Anterior cingulate cortex (tissue), 58 donors: Measurements from ENCODE around the gene RSU1.

Experiments used
- DNase-seq, 58 donors: peaks; one replicate each; lab custom pipeline; 2025; lab: John Stamatoyannopoulos, UW

The RSU1 gene

DNA sequence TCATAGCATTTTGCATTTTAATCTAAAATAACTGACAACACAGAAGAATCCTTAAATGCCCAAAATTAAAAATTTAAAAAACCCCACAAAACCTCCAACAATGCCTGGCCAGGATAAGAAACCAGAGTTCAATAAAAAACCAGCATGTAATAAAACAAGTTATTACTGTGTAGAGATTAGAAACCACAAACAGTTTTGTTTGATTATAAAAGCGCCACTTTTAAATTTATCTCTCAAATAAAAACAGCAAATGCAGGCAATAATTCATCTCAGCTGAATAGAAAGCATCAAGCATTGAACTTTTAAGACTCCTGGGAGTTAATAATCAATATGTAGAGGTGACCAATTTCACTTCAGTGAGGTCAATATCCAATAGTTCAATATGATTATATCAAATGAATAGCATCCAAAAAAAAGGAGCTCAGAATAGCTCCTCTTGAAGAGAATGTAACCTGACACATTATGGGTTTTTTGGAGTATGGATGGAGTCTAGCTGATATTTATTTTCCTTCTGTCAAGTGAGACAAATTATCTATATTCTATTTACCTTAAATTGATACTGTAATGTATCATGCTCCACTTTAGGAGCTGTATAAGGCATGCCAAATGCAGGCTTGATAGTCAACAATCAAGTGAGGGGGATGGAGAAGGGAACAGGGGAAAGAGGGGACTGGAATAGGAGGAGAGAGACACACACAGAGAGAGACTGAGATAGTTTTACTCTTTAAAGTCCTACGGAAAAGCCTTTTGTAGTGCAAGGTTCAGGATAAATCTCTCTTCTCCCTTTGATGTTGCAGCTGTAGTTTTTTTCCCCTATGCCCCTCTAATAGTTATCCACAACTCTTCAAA is 130.9 kb downstream of the RSU1 start:
- DNase-seq = no peak

GRCh38 chr10:16685551-16685950 is 131.7 kb downstream of the RSU1 start:
- DNase-seq = no peak

DNA sequence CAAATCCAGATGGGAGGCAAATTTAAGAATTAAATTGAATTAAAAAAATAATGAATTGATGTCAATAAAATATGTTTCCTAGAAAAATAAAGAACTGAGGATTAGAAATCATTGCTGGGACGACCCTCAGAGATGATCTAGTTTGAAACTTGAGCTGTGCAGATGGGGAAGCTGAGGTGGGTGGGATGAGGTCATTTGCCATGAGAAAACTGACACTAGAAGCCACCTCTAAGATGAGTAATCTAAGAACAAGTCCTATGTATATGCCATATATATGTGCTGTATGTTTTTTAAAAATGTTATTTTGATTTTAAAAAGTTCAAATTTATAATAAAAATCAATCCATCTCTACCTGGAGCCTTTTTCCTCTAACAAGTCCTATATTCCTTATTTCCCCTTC is 135.7 kb downstream of the RSU1 start:
- DNase-seq = no peak

GRCh38 chr10:16679511-16679910 is 137.7 kb downstream of the RSU1 start:
- no peak for DNase-seq

DNA sequence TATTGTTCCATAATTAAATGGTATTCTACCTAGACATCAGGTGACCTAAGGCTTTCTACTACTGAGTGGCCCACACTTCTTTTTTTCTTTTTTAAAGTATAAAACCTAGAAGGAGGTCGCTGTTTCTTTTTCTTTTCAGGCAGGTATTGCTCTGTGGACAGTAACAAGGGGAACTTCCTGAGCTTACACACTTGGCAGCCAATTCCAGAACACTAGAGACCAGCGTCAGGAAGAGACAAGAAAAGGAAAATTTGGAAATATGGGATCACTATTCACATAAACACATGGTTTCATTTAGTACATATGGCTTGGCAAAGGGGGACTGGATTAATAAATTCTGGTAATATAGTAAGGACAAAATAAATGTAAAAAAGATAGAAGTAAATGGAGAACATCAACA is 141.9 kb downstream of the RSU1 start:
- DNase-seq = no peak

DNA sequence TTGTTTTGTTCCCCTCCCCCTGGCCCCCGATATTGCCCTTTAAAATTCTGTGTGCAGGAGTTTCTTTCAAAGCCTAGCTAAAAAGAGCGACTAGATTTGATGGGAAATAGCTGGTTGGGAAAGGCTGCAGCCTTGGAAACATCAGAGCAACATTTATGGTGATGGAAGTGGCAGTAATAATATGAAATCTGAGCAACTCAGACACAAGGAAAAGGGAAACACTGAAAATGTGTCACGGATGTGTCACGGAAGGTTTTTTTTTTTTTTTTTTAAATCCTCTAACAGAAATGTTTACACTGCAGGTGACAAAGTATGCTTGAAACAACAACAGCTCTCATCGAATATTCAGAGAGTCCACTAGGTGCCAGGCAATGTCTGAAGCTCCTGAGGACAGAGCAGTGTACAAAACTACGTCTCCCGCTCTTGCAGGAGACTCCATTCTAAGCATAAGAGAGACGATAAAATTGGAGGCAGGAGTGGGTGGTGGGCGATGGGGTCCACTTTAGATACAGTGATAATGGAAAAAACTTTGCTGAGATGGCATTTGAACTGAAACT is 143.0 kb downstream of the RSU1 start:
- DNase-seq = no peak

DNA sequence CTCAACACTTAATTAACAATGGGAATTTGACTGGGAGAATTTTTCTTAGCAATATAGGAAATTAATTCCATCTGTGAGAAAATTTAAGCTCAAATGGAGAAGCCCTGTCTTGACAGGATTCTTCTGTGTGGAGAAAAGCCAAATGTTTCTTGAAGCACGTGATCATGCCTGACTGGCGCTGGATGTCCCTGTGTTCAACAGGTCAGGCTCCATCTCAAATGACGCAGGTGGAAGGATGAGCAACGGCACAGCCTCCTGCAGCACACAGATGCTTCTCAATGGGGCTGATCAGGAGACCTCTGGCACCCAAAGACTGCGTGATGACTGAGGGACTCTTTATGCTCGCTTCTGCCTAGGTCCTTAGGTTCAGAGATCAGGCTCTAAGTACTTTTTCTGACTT is 143.8 kb downstream of the RSU1 start:
- no peak for DNase-seq

DNA sequence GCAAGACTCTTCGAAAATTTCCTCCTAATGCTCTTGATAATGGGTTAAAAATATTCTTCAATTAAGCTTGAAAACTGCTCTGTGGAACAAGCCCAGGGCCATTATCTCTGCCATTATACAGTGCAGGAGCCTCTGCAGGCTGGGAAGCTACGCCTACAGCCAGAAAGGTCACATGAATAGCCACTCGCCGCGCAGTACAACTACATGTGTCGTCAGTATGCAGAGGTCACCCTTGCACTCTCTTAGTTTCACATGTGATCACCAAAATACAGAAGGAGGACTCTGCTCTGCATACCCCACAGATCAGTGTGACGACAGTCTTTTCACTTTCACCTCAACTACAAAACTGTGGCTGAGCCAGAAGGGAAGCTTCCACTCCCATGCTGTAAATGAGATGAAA is 153.8 kb downstream of the RSU1 start:
- no peak for DNase-seq

DNA sequence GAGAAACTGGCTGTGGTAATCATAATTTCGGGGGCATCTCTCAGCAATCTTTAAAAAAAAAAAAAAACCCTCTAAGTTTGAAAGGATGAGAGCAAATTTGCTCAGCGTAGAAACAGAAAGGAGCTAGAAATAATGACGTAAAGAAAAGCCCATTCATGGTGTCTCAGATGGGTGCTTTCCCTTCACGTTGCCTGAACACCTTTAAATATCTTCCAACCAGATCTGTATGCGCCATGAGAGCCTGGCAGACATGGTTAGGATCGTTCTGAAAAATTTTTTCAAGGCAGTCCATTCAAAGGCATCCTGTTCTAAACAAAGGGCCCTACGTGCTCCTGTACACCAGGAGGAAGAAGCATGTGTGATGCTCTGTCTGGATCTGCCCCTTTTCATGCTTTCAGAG is 154.3 kb downstream of the RSU1 start:
- DNase-seq = no peak

- no peak for DNase-seq
Observed at GRCh38 chr10:16656895-16657294, 160.3 kb downstream of the RSU1 start.

- DNase-seq = peak in 1 of 58 donors; percentile 1
Observed at GRCh38 chr10:16653224-16653623, 164.0 kb downstream of the RSU1 start.

GRCh38 chr10:16652154-16652553 is 165.1 kb downstream of the RSU1 start:
- DNase-seq = no peak

DNA sequence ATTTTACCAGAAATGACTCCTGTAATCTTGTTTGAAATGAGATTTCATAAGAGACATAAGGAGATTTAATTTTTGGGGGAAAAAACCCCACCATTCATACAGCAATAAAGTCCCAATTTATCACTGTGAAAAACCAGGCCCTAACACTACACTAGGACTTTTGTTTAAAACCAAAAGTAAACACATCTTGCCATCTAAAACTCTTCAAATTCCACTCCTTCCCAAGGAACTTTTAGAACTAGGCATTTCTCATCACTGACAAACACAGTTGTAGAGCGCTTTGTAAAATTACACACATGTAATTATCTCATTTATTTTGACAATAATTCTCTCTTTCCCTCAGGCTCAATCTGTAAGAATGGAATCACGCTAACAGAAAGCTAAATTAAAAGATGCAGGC is 167.5 kb downstream of the RSU1 start:
- no peak for DNase-seq

DNA sequence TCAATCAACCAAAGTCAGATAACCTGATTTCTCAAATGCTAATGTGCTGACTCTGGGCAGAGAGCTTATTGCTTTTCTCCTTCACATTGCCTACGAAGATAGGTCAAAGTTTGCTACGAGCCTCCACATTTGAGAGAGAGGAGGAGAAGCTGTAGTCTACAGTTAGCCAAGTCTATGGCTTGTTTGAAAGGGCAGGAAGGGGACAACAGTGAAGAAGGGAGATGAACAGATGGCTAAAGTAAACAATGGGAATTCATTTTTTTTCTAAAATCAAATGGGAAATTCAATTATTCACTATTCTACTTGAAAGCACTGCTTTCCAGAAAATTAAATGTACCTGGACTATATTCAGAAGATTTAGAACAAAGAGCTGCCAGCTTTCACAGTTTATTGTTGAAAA is 168.9 kb downstream of the RSU1 start:
- DNase-seq = no peak

- no peak for DNase-seq
Observed at GRCh38 chr10:16646181-16647059, 170.8 kb downstream of the RSU1 start.

DNA sequence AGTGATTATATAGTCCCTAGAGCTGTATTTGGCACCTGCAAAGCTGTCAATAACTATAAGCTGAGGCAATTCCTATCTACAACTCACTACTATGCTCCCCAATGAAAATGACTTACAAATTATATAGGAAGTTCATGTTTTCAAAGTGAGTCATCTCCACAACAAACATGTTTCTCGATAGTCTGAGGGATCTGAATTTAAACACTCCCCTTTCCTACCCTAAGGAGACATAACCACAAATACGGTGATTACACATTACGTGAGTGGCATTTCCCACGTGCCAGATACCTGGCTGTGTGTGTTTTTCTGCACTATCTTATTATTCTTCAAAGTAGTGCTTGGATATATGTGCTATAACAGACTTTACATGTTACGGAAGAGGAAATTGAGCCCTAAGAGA is 173.1 kb downstream of the RSU1 start:
- no peak for DNase-seq

GRCh38 chr10:16643502-16643901 is 173.7 kb downstream of the RSU1 start:
- DNase-seq = no peak

GRCh38 chr10:16640153-16640552 is 177.1 kb downstream of the RSU1 start:
- DNase-seq = no peak

DNA sequence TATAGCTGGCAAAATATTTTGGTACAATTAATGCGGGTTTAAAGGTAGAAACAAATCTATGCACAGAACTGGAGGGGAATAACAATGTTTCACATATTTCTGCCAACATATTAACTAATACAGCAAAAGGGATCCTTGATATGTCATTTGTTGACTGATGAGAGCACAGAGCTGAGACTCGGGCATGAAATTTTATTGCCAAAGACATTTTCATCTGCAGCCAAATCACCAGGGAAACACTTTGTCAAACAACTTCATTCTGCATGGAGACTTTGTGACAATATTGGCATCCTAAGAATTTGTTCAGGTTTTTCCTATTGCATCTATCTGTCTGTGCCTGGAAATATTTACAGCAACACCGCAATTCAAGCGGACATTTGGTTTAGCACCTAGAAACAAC is 177.8 kb downstream of the RSU1 start:
- no peak for DNase-seq

DNA sequence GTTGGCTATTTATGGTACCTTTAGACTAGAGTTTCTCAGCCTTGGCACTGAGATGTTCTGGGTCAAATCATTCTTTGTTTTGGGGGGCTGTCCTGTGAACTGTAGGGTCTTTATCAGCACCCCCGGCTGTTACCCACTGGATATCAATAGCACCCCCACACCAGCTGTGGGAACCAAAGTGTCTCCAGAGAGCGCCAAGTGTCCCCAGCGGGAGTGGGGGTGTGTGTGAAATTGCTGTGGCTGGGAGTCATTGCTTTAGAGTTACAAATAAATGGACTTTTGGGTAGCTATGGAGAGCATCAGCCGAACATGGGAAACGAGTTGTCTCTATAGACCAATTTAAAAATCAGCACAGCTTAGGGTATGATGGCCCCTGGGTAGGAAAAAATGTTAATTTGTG is 184.2 kb downstream of the RSU1 start:
- DNase-seq = peak in 1 of 58 donors; percentile 3

GRCh38 chr10:16626697-16627096 is 190.5 kb downstream of the RSU1 start:
- no peak for DNase-seq
